KOPT-K1 (cell line): Measurements from ENCODE around the gene SHOC2.
A peak's percentile ranks its signal among the peaks of the same experiment; 100 is the strongest.

Source experiments
- H3K27ac ChIP-seq: fragments of 200-600 bp; sonication (generic); 2 replicates; pipeline ENCODE4 v1.5.1; 2016; ENCODE audit warnings: antibody characterized with exemption, mild to moderate bottlenecking, low read depth, low read length; ENCODE audit not compliant: poor library complexity, severe bottlenecking
- H3K36me3 ChIP-seq: fragments of 200-600 bp; sonication (generic); 2 replicates; pipeline ENCODE4 v1.5.1; 2017; ENCODE audit warnings: antibody characterized with exemption, mild to moderate bottlenecking, low read length, moderate library complexity; ENCODE audit not compliant: insufficient read depth
- H3K9me3 ChIP-seq: fragments of 200-600 bp; sonication (generic); 2 replicates; pipeline ENCODE4 v1.5.1; 2017; ENCODE audit warnings: antibody characterized with exemption, low read length, mild to moderate bottlenecking; ENCODE audit not compliant: insufficient read depth, poor library complexity, severe bottlenecking

Gene SHOC2

DNA sequence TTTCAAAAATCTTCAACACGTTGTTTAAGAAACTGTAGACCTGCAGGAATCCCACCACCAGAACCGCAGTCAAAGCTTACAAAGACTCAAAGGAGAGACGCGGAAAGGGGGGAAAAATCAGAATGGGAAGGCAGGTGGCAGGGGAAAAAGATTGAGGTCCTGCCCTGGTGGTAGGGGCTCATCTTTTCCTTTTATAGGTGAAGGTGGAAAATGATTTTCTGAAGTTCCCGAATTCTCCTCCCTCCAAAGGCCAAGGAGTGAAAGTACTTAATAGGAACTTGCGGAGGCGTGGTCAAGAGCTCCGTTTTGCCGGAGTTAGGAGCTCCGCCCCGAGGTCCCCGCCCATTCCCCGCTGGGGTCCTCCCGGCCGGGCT is 1.1 kb upstream of the SHOC2 start:
- H3K36me3 ChIP-seq, result no peaks in the 10 kb centered on the region
- peak overlapping the region; percentile 91 for H3K27ac ChIP-seq
- no peaks in the 10 kb centered on the region for H3K9me3 ChIP-seq

DNA sequence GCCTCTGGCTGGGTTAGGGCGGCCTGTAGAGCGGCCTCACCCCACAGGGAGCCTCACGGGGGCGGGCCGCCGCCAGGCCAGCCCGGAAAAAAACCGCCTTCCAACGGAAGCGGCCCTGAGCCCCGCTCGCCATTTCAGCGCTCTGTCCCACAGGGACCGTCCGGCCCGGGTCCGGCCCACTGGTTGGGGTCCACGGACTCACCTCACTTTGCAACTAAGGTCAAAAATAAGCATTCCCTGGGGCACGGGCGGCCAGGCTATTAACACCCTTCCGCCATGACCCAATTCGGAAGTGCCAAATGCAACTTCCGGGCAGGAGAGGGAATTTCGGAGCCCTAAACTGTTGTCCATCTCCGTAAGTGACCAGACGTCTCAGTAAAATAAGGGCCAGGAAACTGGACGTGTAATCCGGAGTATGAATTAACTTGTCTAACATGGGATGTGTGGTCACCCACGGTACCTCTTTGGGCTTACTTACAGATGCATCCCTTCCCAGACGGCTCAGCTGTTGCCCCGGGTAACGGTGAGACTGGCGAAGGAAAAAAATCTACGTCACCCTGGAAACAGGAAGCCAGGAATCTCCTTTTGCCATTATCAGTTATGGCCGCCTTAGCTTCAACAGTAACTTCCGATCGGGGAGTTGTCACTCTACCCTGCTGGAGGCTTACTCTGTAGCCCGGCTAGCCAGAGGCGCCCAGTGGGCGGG is 608 bp upstream of the SHOC2 start, which contains the start of gene BBIP1:
BBIP1 (minus strand) TSS at position 538 of the 706 bp plus-strand sequence. CDS start 1,023 bp downstream, outside the sequence.
- Histone ChIP-seq H3K36me3 (no peaks in the 10 kb centered on the region), H3K27ac (peak within 1 kb of the TSS; percentile 91), H3K9me3 (no peaks in the 10 kb centered on the region)

DNA sequence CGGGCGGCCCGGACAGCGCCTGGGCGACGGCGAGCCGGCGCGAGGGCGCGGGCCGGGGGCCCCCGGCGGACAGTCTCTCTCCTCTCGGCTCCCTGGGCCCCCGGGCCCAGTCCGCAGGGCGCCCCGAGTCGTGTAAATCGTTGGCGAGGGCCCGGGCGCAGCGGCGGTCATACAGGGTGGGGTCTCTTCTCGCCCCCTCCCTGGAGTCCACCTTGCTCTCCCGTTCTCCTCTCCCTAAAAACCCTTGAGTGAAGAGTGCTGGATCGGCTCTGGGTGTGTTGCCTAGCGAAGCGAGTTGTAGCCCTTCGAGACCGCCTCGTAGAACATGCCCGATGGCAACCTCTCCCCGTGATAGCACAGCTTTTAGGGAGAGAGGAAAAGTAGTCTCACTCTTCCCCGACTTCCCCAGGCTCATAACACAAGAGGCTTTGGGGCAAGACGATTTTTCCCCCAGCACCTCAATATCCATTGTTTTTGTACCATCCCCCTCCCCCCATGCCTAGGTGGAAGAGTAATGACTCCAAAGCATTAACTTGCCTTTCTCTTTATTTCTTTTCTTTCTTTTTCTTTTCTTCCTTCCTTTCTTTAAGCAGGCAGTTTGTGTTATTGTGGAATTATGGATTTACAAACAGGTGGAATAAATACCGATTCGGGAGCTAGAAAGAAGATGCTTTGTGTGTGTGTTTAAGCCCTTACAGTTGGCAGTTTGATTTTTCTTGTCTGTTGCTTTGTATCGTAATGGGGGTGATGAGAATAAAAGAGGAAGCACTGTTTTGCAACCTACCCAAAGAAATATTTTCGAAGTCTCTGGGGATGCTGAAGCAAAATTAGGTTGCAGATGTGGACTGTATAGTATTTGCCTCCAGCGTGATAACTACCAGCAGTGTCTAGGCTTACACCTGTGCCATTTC is 822 bp downstream of the SHOC2 start:
- Histone ChIP-seq H3K9me3 (no peaks in the 10 kb centered on the region), H3K27ac (peak overlapping the region; percentile 67), H3K36me3 (no peaks in the 10 kb centered on the region)

DNA sequence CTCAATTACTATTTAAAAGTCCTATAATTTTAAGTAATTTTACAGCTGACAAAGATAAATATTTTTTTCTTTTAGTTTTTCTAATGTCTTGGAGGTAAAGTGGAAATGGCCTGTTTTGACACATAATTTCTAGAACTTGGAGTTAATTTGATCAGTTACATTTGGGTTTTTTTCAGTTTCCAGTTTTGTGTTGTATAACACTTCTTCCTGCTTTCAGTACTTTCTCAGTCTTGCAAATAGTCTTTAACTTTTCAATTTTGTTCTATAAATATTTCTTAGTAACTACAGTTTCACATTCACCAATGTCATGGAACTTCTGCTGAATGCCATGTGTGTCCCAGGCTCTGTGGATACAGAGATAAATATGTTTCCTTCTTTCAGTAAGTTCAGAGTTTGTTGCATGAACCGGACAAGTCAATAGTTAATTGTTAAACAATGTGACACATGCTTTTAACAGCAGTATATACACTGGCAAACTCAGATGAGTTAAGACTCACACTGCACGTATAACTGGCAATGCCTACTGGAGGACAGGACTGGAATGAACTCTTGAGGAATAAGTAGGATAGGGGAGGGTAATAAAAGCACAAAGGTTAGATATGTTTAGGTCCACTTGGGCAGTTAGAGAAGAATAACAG is 4.6 kb downstream of the SHOC2 start:
- no peak overlapping the region for H3K27ac ChIP-seq
- H3K36me3 ChIP-seq, result no peaks in the 10 kb centered on the region
- no peaks in the 10 kb centered on the region for H3K9me3 ChIP-seq

DNA sequence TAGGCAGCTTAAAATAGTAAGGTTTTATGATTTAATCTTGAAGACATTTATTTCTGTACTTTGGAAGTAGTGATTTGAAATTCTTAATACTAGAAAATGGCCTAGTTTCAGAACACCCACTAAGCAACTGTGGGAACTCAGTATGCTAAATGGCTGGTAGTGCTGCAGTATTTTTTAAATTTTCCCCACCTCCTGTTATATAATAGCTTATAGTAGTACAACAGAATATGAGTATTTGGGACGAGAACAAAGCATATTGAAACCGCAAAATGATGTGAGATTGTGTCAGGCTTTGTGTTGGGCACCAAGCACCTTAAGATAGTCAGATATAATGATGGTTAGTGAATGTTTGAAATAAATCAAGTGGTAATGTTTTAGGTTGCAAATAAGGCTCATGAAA is 8.1 kb downstream of the SHOC2 start:
- Histone ChIP-seq H3K9me3 (no peaks in the 10 kb centered on the region), H3K27ac (no peak overlapping the region), H3K36me3 (no peaks in the 10 kb centered on the region)

DNA sequence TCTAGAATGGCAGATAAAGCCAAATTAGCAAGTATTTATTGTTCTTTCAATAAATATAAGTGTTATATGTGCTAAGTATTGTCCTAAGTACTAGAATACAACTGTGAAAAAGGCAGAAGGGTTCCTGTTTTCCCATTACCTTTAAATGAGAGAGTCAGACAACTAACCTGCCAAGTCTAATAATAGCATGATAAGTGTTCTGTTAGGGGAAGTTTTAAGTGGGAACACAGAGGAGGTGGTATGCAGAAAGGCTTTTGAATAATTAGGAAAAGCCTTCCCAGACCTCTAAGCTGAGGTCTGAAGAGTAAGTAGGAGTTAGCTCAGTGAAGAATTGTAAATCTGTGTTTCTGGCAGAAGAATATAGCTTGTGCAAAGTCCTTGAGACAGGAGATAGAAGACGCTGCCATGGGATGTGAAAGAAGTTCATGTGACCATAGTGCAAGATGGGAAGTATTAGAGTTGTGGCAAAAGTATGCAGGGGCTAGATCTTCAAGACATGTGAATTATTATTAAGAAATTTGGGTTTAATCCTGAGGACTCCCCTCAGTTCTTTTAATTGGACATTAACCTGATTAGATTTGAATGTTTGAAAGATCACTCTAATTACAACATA is 12.5 kb downstream of the SHOC2 start:
- H3K9me3 ChIP-seq, result no peaks in the 10 kb centered on the region
- H3K36me3 ChIP-seq, result 0 out of 2 replicates have a peak, but pooled peaks cover 3% of the 10 kb centered on the region
- no peak overlapping the region for H3K27ac ChIP-seq

DNA sequence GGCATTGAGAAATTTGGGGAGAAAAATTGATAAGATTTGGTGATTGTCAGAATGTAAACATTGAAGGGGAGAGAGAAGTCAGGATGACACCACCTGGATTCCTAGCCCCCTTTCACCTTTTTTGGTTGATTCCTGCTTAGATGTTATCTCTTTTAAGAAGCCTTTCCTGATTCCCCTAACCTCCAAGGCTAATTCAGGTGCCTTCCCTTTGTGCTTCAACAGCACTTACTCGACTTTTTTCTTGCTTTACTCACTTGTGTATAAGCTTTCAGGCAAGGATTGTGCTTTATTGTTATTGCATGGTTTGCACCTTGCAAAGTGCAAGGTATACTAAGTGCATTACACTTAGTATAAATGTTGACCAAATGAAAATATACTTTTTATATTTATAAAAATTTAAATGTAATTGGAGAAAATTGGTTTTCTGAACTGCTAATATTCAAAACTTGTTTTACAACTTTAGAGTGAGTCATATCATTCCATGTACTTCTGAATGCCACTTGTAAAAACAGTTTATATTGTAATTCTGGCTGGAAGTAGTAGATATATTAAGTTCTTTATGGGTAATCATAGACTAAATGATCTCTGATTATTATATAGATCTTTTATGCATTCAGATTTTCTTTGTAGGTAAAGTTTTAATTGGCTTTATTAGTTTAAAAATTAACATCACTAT is 13.2 kb downstream of the SHOC2 start:
- no peaks in the 10 kb centered on the region for H3K9me3 ChIP-seq

DNA sequence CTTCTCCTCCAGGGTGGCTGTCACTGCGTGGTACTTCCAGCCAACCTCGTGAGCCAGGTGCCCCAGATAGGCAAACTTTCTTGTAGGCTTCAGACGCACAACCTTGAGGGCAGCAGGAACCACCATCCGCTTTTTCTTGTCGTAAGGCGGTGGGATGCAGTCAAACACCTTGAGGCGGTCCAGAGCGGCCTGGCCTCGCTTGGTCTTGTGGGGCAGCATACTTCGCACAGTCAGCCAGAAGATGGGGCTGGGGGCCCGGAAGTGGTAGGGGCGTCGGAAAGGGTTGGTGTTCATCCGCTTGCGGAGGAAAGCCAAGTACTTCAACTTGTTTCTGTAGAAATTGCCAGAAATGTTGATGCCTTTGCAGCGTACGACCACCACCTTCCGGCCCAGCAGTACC is 17.4 kb downstream of the SHOC2 start:
- peaks cover 21% of the 10 kb centered on the region for H3K36me3 ChIP-seq
- peaks cover 4% of the 10 kb centered on the region for H3K9me3 ChIP-seq
- H3K27ac ChIP-seq, result no peak overlapping the region

More for the DNA sequence above, 13.2 kb downstream of the SHOC2 start:
- H3K27ac ChIP-seq, result no peak overlapping the region
- H3K36me3 ChIP-seq, result peaks cover 7% of the 10 kb centered on the region; the same call in 1 of the 2 replicates

DNA sequence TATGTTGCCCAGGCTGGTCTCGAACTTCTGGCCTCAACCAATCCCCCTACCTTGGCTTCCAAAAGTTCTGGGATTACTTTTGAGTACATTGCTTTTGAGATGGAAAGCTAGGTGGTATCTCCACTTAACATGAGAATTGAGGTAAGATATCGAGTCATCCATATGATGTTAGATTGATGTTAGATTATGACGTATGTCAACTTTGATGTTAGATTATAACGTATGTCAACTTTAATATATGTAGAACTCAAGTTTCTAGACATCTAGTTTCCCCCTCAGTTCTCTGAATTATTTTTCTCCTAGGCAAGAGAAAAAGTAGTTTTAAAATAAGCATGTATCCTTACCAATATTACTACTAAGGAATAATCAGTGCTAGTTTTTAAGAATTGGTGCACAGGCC is 20.0 kb downstream of the SHOC2 start:
- peaks cover 46% of the 10 kb centered on the region for H3K36me3 ChIP-seq
- no peak overlapping the region for H3K27ac ChIP-seq
- H3K9me3 ChIP-seq, result peaks cover 25% of the 10 kb centered on the region

DNA sequence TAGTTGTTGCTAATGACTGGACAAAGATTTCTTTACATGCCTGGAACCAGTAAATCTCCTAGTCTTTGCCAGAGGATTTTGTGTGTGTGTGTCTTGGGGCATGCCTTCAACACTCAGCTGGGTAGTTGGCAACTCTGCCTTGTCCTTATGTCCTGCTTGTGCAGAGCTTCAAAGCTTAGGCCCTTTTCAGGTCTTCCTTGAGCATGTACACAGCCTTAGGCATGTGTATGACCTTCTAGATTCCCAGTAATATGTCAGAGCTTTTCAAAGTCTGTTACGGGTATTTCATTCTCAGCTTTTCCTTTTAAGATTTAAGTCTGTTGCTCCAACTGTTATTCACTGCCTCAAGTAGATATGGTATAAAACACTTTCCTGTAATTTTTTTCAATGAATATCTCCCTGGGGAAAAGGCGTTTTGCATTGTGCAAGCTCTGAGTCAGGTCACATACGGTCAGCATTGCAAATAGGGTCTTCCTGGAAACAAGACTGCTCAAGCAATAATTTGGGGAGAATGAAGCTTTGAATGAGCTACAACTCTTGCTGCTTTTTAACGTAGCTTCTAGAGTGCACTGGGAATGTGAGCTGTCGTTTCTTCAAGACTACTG is 25.5 kb downstream of the SHOC2 start:
- peaks cover 56% of the 10 kb centered on the region for H3K36me3 ChIP-seq
- no peak overlapping the region for H3K27ac ChIP-seq

DNA sequence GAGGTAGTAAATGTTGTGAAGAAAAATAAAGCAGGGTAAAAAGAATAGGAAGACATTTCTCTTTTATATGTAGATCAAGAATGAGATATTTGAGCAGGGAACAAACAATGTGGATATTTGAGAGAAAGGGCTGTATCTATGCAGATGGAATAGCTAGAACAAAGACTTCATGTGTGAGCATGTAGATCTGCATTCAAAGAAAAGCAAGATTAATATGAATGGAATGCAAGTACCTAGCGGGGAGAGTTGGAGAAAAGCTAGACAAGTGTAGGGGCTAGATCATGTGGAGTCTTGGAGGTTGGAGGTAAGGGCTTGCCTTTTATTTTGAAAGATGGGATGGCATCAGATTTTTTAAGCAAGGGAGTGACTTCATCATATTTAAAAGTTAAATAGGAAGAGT is 27.1 kb downstream of the SHOC2 start:
- H3K36me3 ChIP-seq, result peaks cover 46% of the 10 kb centered on the region
- H3K27ac ChIP-seq, result no peak overlapping the region
- peaks cover 50% of the 10 kb centered on the region for H3K9me3 ChIP-seq

More for the DNA sequence above, 25.5 kb downstream of the SHOC2 start:
- peaks cover 54% of the 10 kb centered on the region for H3K9me3 ChIP-seq

DNA sequence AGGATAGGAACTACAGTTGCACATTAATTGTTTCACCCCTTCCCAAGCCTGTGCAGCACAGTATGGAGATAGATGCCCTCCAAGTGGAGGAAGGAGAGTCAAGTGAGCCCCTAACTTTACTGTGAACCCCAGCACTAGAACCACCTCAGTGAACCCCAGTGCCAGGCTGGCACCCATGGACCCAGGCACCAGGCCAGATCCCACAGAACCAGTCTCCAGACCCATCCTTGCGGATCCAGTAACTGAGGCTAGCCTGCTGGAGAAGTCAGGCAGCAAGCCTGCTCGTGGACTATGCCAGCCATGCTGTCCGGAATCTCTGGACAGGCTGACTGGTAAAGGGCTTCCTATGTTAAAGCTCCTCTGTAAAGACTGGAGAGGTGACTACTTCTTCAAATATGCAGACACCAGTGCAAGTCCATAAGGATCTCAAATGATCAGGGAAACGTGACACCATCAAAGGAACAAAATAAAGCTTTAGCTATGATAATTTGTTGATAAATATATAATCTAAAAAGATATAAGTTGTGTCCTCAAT is 27.7 kb downstream of the SHOC2 start:
- Histone ChIP-seq H3K9me3 (peaks cover 49% of the 10 kb centered on the region), H3K36me3 (peaks cover 46% of the 10 kb centered on the region), H3K27ac (no peak overlapping the region)

DNA sequence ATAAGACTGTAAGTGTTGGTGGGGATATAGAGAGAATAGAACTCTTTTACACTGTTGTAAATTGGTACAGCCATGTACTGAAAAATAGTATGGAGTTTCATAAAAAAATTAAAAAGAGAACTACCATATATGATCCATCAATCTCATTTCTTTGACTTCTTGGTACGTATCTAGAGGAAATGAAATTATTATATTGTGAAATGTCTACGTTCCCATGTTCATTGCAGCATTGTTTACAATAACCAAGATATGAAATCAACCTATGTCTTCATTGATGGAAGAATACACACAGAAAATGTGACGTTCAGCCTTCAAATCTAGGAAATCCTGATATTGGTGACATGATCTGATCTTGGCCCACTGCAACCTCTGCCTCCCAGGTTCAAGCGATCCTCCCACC is 32.0 kb downstream of the SHOC2 start:
- H3K9me3 ChIP-seq, result peaks cover 10% of the 10 kb centered on the region
- H3K27ac ChIP-seq, result no peak overlapping the region
- H3K36me3 ChIP-seq, result peaks cover 17% of the 10 kb centered on the region

DNA sequence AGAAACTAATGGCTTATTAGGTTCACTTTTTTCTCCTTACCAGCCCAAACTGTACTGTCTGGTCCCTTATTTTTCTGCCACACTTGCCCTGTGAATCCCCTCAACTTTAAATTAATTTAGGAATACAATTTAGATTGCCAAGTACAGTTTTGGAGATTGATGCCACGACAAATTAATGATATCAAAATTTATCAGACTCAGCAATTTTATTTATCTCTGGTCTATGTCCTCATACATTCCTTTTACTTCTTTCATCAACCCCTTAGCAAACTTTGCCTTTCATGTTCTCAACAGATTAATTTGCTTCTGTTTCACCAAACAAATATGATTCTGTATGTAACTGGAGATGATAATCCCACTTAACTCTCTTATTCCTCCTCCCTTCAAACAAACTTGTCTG is 38.2 kb downstream of the SHOC2 start:
- no peak overlapping the region for H3K27ac ChIP-seq
- H3K36me3 ChIP-seq, result peaks cover 2% of the 10 kb centered on the region
- no peaks in the 10 kb centered on the region for H3K9me3 ChIP-seq
